K562 (cell line): ENCODE results near the gene ASB2. TPM values are rescaled to one million over a fixed set of nuclear protein-coding genes. Genes with fewer than 3 reads are reported as not detected.

Experiments
- ATAC-seq: fragments of 200-7000 bp; cut with Tn5 transposase; 3 replicates; pipeline ENCODE4 v1.9.1; 2020; ENCODE audit warnings: moderate library complexity
- BruUV-seq: library from RNA; stranded (reverse); fragments of 400-500 nt; replicated peaks from 2 replicates; lab custom pipeline; 2021; lab: Mats Ljungman, UMichigan
- CTCF ChIA-PET: fragments of 300-600 bp; formaldehyde crosslinking; extraction: SDS; loops from one replicate; lab custom pipeline; 2021; ENCODE audit warnings: low intra/inter-chr PET ratio; lab: Yijun Ruan, JAX
- POLR2A ChIA-PET: fragments of 300-600, 350-650 bp; sonication (Branson Sonifier 250); formaldehyde crosslinking; extraction: SDS; loops from one replicate; lab custom pipeline; 2021; ENCODE audit warnings: antibody characterized with exemption, inconsistent platforms; lab: Yijun Ruan, JAX
- DNase-seq, 4 experiments: peaks; one replicate each; pipeline versions ENCODE4 v3.0.0 to v3.0.0-alpha.2; 2011 to 2018; ENCODE audit warnings: low spot score in 3 of 4, mixed read lengths in 3 of 4; ENCODE audit errors: extremely low read depth in 1 of 4
- FAIRE-seq: peaks from 2 replicates; lab custom pipeline; 2011; peaks lifted over from hg19 to GRCh38; lab: Jason Lieb, UNC
- H2AFZ ChIP-seq: 2 replicates; pipeline ENCODE4 v1.6.0; 2011; ENCODE audit warnings: low read depth, low read length, control low read depth, inconsistent platforms
- H3K27ac ChIP-seq: fragments of 200-600 bp; 3 replicates; pipeline ENCODE4 v1.8.0; 2011; ENCODE audit warnings: low read depth, mild to moderate bottlenecking, control low read depth, inconsistent platforms, low read length, moderate library complexity, mixed read lengths; ENCODE audit errors: extremely low read depth
- H3K27me3 ChIP-seq, 2 experiments: fragments of 300-600 bp in 1 of 2; 2 replicates in 1 of 2; 3 replicates in 1 of 2; pipeline versions ENCODE4 v1.6.0 to v1.8.0; 2011; ENCODE audit warnings: inconsistent platforms in 2 of 2, low read length in 2 of 2, mild to moderate bottlenecking in 1 of 2, mixed read lengths in 1 of 2, moderate library complexity in 1 of 2; ENCODE audit not compliant: control insufficient read depth in 2 of 2, insufficient read depth in 2 of 2
- H3K36me3 ChIP-seq: fragments of 300-600 bp; 3 replicates; pipeline ENCODE4 v1.8.0; 2011; ENCODE audit warnings: mild to moderate bottlenecking, low read length, inconsistent platforms; ENCODE audit not compliant: control insufficient read depth, insufficient read depth
- H3K4me1 ChIP-seq, 2 experiments: fragments of 200-600 bp in 1 of 2; replicated peaks in 1 of 2; 2 replicates in 1 of 2; 3 replicates in 1 of 2; pipeline versions ENCODE4 v1.5.1 to v1.8.0; 2011; ENCODE audit warnings: inconsistent platforms in 2 of 2, low read length in 2 of 2, mild to moderate bottlenecking in 1 of 2, mixed read lengths in 1 of 2, moderate library complexity in 1 of 2; ENCODE audit not compliant: control insufficient read depth in 2 of 2, insufficient read depth in 2 of 2
- H3K4me2 ChIP-seq: 2 replicates; pipeline ENCODE4 v1.6.1; 2011; ENCODE audit warnings: low read length, control low read depth, inconsistent platforms, mixed read lengths; ENCODE audit not compliant: insufficient read depth
- H3K4me3 ChIP-seq: fragments of 200-600 bp; sonication (generic), shearing (Covaris generic); 2 replicates; pipeline ENCODE4 v1.5.1; 2016; ENCODE audit warnings: control low read depth, inconsistent platforms
- H3K79me2 ChIP-seq: fragments of 200-600 bp; 3 replicates; pipeline ENCODE4 v1.8.0; 2011; ENCODE audit warnings: low read length, inconsistent platforms; ENCODE audit not compliant: control insufficient read depth, insufficient read depth
- H3K9ac ChIP-seq, 2 experiments: 2 replicates each; pipeline versions ENCODE4 v1.6.0 to v1.6.1; 2011; ENCODE audit warnings: low read depth in 2 of 2, low read length in 2 of 2, control low read depth in 1 of 2, inconsistent platforms in 1 of 2, mild to moderate bottlenecking in 1 of 2, mixed read lengths in 1 of 2; ENCODE audit not compliant: insufficient read depth in 1 of 2
- H3K9me1 ChIP-seq: one replicate; pipeline ENCODE4 v1.6.0; 2011; ENCODE audit warnings: inconsistent platforms, mild to moderate bottlenecking, low read length, moderate library complexity; ENCODE audit not compliant: control insufficient read depth, insufficient read depth
- H3K9me3 ChIP-seq: replicated peaks from 2 replicates; pipeline ENCODE4 v1.5.1; 2011; ENCODE audit warnings: low read depth, low read length, inconsistent platforms; ENCODE audit not compliant: control insufficient read depth, insufficient read depth
- H4K20me1 ChIP-seq: replicated peaks from 2 replicates; pipeline ENCODE4 v1.6.1; 2011; ENCODE audit warnings: low read length, inconsistent platforms, mixed read lengths; ENCODE audit not compliant: control insufficient read depth, insufficient read depth
- KLF1 ChIP-seq: fragments of 450-650 bp; IDR thresholded peaks from 2 replicates; pipeline ENCODE4 v1.6.1; 2016; ENCODE audit warnings: missing genetic modification characterization, missing compliant biosample characterization
- MAFG ChIP-seq: fragments of 450-650 bp; conservative IDR thresholded peaks from 2 replicates; pipeline ENCODE4 v1.6.1; 2016; ENCODE audit warnings: missing genetic modification characterization, missing compliant biosample characterization
- MEF2D ChIP-seq: conservative IDR thresholded peaks from 2 replicates; pipeline ENCODE4 v1.6.1; 2016; ENCODE audit warnings: low read depth, missing genetic modification characterization, missing compliant biosample characterization
- NFRKB ChIP-seq: fragments of 450-650 bp; IDR thresholded peaks from 2 replicates; pipeline ENCODE4 v1.6.1; 2016; ENCODE audit warnings: low read depth
- SOX6 ChIP-seq: fragments of 450-650 bp; IDR thresholded peaks from 2 replicates; pipeline ENCODE4 v1.6.1; 2014; ENCODE audit warnings: mild to moderate bottlenecking
- ZBTB8A ChIP-seq: fragments of 450-650 bp; IDR thresholded peaks from 2 replicates; pipeline ENCODE4 v1.6.1; 2018; ENCODE audit warnings: mild to moderate bottlenecking, moderate library complexity; ENCODE audit not compliant: partially characterized antibody
- ZNF3 ChIP-seq: fragments of 250-450 bp; sonication (Bioruptor Pico); IDR thresholded peaks from 2 replicates; pipeline ENCODE4 v1.5.0; 2021; ENCODE audit warnings: mild to moderate bottlenecking, moderate library complexity
- WGBS: fragments of 100-300 bp; shearing (Covaris generic); methylation state at CpG from one replicate; pipeline ENCODE4 v1.1.6; 2016; ENCODE audit warnings: low coverage, mixed read lengths; ENCODE audit not compliant: insufficient coverage; ENCODE audit errors: missing lambda C conversion rate; 5-methylcytosine and 5-hydroxymethylcytosine counted together
- in situ Hi-C: fragments of 300-500 bp; cut with MboI; formaldehyde crosslinking; loops from 4 replicates; pipeline ENCODE4 v1.15.0; 2018; ENCODE audit warnings: inconsistent platforms, mixed read lengths
- intact Hi-C: fragments of 100-400 bp; cut with micrococcal nuclease; formaldehyde crosslinking; loops from 2 replicates; pipeline ENCODE4 v1.14.2; 2022
- polyA plus RNA-seq, 8 experiments: library from polyadenylated mRNA; depleted of rRNA in 4 of 8; stranded (reverse) in 5 of 8; unstranded in 3 of 8; fragments of >200 nt; fragmentation: Nextera tagmentation in 2 of 8; fragmentation: Illumina TruSeq in 1 of 8; extraction: Ambion mirVana in 2 of 8; extraction: Trizol in 1 of 8; gene quantifications; 2 replicates each; pipeline versions ENCODE4 v1.2.1 to v1.2.3, GENCODE V29; 2011 to 2014; ENCODE audit warnings: inconsistent platforms in 1 of 8, missing spikeins in 1 of 8
- total RNA-seq, 7 experiments: library from RNA; depleted of rRNA in 6 of 7; stranded (reverse); fragments of >200 nt in 6 of 7; fragmentation: Illumina TruSeq in 2 of 7; extraction: Trizol in 2 of 7; gene quantifications; 2 replicates each; pipeline versions ENCODE4 v1.2.1 to v1.2.3, GENCODE V29; 2011 to 2021; ENCODE audit warnings: low replicate concordance in 1 of 7
- TF ChIP-seq, protein P1 (sequence below): fragments of 200-800 bp; sonication (Bioruptor generic); IDR thresholded peaks from 2 replicates; pipeline ENCODE4 v1.6.1; 2017; ENCODE audit warnings: missing genetic modification characterization, missing compliant biosample characterization
- TF ChIP-seq, protein P2 (sequence below): sonication (generic); formaldehyde crosslinking; IDR thresholded peaks from 2 replicates; pipeline ENCODE4 v1.4.0; 2020; ENCODE audit warnings: mild to moderate bottlenecking, missing genetic modification reagents
- TF ChIP-seq, protein P3 (sequence below): fragments of 250-450 bp; sonication (Bioruptor Pico); IDR thresholded peaks from 2 replicates; pipeline ENCODE4 v1.4.0; 2020

Gene ASB2
- total and polyA plus RNA-seq, 9 of the 15 experiments (the other 6 are each of a cell fraction or from before 2014, with no cell fraction given): not detected

DNA sequence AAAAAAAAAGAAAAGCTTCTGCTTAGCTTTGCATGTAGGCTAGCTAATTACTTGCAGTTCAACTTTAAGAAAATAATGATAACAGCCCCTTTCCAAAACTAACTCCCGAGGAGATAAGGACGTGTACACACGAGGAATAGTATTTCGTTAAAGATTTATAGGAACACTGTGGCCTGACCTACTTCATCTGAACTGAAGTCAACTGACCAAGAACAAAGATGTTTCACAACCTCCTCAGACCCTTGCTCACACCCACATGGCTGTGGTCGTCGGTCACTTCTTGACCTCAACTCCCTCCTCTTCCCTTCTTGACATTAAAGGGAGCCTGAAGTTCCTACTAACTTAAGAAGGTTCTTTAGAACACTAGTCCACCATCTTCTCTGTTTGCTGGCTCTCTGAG, 74.6 kb downstream of the ASB2 start:
- no peak overlapping the region for H3K9ac ChIP-seq
- 2% methylated on average over 6 of the region's 6 CpGs for WGBS
- intact Hi-C loops: no loop called here
- H3K4me1 ChIP-seq: no peaks in the 10 kb centered on the region
- no TSS peak for BruUV-seq
- no peaks in the 10 kb centered on the region for H3K36me3 ChIP-seq
- POLR2A ChIA-PET: no interaction called here
- no peak overlapping the region for H3K4me3 ChIP-seq
- peaks cover 0 to 20% of the 10 kb centered on the region in 2 experiments; a peak in 2 of 5 replicates for H3K27me3 ChIP-seq
- ATAC-seq (no peak), DNase-seq (no peak), FAIRE-seq (no peak)
- CTCF ChIA-PET: no interaction called here
- no peaks in the 10 kb centered on the region for H4K20me1 ChIP-seq
- H3K79me2 ChIP-seq: no peaks in the 10 kb centered on the region
- H2AFZ ChIP-seq: no peak overlapping the region
- H3K9me1 ChIP-seq: no peaks in the 10 kb centered on the region
- no peak overlapping the region for H3K27ac ChIP-seq
- no peak overlapping the region for H3K4me2 ChIP-seq
- H3K9me3 ChIP-seq: no peaks in the 10 kb centered on the region
- no peak for TF ChIP-seq ZNF3 (CRISPR knock-in tag)
- no peak for TF ChIP-seq SOX6
- no peak for TF ChIP-seq KLF1 (tag)
- TF ChIP-seq, protein P1, sequence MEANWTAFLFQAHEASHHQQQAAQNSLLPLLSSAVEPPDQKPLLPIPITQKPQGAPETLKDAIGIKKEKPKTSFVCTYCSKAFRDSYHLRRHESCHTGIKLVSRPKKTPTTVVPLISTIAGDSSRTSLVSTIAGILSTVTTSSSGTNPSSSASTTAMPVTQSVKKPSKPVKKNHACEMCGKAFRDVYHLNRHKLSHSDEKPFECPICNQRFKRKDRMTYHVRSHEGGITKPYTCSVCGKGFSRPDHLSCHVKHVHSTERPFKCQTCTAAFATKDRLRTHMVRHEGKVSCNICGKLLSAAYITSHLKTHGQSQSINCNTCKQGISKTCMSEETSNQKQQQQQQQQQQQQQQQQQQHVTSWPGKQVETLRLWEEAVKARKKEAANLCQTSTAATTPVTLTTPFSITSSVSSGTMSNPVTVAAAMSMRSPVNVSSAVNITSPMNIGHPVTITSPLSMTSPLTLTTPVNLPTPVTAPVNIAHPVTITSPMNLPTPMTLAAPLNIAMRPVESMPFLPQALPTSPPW: no peak
- TF ChIP-seq MAFG (tag): no peak
- TF ChIP-seq, protein P2, sequence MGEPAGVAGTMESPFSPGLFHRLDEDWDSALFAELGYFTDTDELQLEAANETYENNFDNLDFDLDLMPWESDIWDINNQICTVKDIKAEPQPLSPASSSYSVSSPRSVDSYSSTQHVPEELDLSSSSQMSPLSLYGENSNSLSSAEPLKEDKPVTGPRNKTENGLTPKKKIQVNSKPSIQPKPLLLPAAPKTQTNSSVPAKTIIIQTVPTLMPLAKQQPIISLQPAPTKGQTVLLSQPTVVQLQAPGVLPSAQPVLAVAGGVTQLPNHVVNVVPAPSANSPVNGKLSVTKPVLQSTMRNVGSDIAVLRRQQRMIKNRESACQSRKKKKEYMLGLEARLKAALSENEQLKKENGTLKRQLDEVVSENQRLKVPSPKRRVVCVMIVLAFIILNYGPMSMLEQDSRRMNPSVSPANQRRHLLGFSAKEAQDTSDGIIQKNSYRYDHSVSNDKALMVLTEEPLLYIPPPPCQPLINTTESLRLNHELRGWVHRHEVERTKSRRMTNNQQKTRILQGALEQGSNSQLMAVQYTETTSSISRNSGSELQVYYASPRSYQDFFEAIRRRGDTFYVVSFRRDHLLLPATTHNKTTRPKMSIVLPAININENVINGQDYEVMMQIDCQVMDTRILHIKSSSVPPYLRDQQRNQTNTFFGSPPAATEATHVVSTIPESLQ: no peak
- no peak for TF ChIP-seq ZBTB8A
- TF ChIP-seq MEF2D (tag): no peak
- no peak for TF ChIP-seq NFRKB
- TF ChIP-seq, protein P3, sequence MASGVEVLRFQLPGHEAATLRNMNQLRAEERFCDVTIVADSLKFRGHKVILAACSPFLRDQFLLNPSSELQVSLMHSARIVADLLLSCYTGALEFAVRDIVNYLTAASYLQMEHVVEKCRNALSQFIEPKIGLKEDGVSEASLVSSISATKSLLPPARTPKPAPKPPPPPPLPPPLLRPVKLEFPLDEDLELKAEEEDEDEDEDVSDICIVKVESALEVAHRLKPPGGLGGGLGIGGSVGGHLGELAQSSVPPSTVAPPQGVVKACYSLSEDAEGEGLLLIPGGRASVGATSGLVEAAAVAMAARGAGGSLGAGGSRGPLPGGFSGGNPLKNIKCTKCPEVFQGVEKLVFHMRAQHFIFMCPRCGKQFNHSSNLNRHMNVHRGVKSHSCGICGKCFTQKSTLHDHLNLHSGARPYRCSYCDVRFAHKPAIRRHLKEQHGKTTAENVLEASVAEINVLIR (CRISPR knock-in tag): no peak
- in situ Hi-C loops: no loop called here
